Hippocampal formation (tissue), 2 donors: Measurements from ENCODE around the gene ZMYND12.
"Not testable (repeated sequence)": the region's sequence is repeated elsewhere in the genome, so short reads cannot be mapped to it uniquely, and the experiment has no call there.

Experiments
- DNase-seq, 2 donors: peaks; one replicate each; lab custom pipeline; 2025; lab: John Stamatoyannopoulos, UW

ZMYND12 gene, protein sequence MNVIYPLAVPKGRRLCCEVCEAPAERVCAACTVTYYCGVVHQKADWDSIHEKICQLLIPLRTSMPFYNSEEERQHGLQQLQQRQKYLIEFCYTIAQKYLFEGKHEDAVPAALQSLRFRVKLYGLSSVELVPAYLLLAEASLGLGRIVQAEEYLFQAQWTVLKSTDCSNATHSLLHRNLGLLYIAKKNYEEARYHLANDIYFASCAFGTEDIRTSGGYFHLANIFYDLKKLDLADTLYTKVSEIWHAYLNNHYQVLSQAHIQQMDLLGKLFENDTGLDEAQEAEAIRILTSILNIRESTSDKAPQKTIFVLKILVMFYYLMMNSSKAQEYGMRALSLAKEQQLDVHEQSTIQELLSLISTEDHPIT

DNA sequence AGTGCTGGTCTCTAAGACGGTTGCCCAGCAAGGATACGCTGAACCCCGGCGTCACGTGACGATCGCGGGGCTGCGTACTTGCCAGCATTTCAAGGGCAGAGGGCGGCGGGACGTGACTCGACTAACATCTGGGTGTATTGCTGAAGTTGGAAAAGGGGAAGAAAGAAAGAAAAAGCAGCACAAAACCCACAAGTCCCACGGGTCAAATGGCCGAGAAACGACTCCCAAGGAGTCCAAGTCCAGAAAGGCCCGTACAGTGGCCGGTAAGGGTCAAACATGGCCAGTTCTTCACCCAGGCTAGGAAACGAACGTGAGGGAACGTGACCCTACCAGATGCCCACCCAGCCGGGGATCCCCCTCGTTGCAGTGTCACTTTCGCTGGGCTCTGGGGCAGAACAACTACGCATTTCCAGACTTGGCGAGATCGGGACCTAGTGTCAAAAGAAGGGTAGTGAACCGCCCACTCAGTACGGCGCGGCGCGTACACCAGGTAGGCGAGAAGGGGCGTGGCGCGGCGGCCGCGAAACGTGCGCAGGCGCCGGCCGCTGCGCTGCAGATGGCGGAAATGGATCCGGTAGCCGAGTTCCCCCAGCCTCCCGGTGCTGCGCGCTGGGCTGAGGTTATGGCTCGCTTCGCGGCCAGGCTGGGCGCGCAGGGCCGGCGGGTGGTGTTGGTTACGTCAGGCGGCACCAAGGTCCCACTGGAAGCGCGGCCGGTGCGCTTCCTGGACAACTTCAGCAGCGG is at the start of gene ZMYND12, which contains the start of gene PPCS:
Gene ZMYND12 (minus strand): TSS at position 13 of the 744 bp plus-strand sequence. CDS start 25 bp downstream, outside the sequence.
Gene PPCS (plus strand): TSS at position 534 of the 744 bp plus-strand sequence. CDS start 23 bp downstream, at position 557.
- DNase-seq = peak; percentile 60 to 79

DNA sequence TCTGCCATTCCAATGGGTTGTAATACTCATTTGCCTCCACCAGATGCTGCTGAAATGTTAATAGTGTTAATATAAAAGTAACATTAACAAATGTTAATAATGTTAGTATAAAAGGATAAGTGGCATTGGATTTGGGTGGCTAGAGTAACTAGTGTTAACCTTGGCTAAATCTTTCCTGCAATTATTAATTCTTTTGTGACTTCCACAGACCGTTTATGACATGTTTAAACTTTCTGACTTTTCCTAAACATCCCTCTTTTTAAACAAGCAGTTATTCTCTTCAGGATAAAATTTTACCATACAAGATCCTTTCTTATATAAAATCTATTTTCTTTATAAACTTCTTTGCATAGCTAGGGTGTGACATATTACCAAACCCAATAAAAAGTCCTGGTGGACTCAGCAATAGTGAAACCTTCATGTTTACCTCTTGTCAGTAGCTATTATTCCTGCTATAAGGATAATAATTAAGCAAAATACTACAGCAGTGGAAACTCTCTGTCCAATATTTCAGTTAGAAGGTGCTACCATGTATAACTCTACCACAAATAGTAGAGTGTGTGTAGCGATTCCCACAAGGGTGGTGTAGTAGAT is 48.8 kb upstream of the ZMYND12 start:
- no peak for DNase-seq

DNA sequence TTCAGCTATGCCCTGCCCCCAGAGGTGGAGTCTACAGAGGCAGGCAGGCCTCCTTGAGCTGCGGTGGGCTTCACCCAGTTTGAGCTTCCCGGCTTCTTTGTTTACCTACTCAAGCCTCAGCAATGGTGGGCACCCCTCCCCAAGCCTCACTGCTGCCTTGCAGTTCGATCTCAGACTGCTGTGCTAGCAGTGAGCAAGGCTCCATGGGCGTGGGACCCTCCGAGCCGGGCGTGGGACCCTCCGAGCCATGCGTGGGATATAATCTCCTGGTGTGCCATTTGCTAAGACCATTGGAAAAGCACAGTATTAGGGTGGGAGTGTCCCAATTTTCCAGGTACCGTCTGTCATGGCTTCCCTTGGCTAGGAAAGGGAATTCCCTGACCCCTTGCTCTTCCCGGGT is 46.2 kb upstream of the ZMYND12 start:
- DNase-seq = not testable (repeated sequence)

DNA sequence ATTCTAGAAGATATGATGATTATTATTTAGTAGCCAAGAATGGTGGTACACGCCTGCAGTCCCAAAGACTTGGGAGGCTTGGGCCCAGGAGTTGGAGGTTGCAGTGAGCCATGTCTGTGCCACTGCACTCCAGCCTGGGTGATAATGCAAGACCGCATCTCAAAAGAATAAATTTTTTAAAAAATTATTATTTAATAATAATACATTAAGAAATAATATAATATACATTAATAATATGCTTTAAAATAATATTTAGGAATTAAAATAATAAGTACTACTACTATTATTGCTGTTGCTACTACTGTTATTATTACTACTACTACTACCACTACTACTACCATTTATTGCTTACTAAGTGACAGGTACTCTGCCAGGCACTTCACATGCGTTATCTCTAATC is 34.4 kb upstream of the ZMYND12 start:
- no peak for DNase-seq

DNA sequence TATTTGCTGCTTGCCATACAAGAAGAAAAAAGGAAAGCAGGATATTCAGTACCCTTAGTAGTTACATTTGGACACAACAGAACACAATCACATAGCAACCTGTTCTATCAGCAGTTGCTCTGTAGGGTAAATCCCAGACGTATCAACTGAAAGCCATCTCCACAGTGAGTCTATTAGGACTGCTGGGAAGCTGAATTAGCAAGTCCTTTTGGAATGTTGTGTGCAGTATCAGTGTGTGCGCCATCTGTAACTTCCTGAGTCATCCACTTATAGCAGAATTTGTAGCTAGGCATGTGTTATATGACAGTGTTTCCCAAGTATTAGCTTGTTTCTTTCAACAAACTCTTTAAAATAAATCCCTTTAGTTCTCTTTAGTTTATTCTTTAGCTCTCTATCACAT is 28.6 kb upstream of the ZMYND12 start:
- no peak for DNase-seq

DNA sequence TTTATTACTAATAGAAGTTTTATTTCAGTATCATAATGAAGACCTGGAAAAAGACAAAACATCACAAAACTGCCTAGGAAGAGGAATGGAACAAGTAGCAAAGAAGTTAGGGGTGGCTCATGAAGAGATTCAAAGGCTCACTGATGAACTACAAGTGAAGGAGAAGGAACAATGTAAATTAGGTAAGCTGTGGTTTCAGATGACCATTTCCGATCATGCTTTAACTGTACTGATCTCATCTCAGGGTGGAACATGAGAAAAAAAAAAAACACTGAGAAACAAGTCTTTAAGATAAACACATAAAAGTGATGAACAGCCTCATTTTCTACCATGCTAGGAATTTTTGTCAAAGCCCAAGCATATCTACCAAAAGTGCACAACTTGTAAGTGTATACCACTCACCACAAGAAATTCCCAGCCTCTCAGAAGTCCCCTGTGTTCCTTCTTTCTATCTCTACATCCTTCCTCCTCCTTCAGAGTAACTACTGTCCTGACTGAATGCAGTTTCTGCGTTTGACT is 26.9 kb upstream of the ZMYND12 start:
- no peak for DNase-seq

DNA sequence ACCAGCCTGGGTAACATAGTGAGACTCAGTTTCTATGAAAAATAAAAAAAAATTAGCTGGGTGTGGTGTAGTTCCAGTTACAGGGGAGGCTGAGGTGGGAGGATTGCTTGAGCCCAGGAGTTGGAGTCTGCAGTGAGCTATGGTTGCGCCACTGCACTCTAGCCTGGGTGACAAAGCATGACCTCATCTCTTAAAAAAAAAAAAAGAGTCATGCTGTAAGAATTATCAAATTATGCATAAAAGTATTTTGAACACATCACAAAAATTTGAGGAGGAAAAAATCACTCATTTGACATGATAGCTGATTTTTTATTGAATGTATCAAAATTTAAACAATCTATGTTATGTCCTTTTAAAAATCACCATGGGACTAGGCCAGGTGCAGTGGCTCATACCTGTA is 25.1 kb upstream of the ZMYND12 start:
- DNase-seq = no peak

DNA sequence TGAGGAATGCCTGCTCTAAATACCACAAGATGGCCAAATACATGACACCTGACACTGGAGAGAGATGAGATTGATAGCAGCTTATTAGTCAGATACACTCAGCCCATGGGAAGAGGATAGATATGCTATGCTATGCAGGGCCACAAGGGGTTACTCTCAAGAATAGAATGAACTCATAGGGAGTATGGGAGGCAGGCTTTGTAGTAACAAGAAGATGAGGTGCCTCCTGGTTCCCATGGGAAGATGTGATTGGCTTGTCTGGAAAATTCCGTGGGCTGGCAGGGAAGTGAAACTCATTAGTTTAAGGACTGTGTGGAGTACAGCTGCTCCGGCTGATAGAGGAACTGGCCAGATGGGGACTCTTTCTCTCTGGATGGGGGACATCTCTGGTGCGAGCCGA is 23.8 kb upstream of the ZMYND12 start:
- no peak for DNase-seq

DNA sequence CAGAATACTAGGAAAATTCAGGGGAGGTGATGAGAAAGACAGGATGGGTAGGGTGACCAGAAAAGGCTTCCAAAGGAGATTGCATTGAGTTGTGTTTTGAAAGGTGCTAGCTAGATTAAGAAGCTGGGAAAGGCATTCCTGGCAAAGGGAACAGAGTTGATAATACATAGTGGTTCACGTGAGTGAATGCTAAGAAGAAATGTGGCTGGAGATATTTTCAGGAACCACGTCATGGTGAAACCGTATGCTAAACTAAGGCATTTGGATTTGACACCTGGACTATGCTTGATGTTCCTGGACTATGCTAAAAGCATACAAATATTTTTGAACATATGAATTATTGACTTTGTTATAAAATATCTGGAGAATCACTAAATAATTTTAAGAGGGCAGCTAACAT is 22.0 kb upstream of the ZMYND12 start:
- no peak for DNase-seq

DNA sequence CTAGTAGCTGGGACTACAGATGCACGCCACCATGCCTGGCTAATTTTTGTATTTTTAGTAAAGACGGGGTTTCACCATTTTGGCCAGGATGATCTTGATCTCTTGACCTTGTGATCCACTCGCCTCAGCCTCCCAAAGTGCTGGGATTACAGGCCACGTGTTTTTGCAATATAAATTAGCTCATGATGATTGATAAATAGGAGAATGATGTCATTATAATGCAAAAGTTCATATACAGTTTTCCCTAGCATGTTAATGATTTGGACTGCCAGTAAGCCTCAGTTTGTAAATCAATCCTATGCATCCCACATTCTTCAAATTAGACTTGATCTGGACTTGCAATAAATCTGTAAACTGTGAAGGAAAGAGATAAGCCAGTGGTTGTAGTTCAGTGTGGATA is 21.5 kb upstream of the ZMYND12 start:
- not testable (repeated sequence) for DNase-seq

DNA sequence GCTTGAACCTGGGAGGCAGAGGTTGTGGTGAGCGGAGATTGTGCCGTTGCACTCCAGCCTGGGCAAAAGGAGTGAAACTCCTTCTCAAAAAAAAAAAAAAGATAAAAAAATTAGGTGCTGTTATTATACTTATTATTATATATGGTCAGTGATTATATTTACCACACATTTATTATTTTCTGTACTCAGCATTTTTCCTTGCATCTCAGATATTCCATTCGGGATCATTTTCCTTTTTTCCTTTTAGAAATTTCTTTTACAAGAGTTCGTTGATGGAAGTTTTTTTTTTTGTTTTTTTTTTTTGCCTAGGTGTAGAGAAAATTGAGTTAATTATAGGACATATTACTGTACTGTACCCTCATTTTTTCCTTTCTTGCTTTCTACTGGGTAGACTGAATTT is 20.8 kb upstream of the ZMYND12 start:
- no peak for DNase-seq

DNA sequence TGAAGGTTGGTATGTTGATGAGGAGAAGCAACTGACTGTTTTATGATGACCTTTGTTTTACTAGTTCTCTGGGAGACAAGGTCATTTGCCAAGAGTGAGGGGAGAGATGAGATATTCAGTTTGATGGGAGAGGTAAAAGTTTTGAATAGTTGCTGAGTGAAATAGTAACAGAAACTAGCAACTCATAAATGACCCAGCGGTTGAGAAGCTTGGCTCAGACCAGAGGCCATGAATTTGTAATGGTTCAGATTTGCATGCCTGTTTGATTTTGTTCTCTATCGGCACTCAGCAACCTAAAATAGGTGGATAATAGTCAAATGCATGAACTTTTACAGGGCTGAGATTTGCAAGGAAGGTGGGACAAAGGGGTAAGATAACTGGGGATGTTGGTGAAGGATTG is 13.9 kb upstream of the ZMYND12 start:
- DNase-seq = no peak

DNA sequence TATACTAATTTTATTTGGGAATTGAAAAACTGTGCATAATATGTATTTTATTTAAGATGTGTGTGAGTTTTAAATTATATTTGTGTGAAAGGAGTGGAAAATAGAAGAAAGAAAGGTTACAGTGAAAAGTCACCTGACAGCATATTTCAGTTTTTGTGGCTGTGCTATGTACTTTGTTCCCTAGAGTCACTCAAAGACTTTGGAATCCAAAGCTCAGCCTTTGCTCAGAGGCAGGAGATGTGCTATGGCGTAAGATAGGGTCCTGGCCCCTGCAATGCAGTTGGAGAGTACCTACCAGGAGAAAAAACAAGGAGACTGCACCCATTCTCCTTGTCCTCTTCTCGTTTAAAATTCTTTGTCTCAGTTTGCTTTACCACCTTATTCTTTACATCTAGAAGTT is 10.2 kb upstream of the ZMYND12 start:
- no peak for DNase-seq

DNA sequence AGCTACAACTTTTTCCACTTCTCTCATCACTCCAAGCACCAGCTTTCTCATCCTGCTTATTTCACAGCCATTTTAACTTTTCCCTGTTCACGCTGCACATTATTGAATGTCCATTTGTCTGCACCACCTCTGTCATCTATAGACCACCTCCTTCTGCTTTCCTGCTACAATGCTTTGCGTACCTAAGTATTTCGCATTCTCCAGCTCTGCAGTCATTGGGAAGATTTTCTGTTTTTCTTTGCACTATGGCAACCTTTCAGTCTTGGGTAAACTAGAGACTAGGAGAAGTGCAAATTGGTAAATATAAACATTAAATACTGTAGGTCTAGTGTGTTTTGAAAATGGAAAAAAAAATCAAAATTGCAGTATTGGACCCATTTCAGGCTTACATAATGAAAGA is 8.1 kb upstream of the ZMYND12 start:
- no peak for DNase-seq

DNA sequence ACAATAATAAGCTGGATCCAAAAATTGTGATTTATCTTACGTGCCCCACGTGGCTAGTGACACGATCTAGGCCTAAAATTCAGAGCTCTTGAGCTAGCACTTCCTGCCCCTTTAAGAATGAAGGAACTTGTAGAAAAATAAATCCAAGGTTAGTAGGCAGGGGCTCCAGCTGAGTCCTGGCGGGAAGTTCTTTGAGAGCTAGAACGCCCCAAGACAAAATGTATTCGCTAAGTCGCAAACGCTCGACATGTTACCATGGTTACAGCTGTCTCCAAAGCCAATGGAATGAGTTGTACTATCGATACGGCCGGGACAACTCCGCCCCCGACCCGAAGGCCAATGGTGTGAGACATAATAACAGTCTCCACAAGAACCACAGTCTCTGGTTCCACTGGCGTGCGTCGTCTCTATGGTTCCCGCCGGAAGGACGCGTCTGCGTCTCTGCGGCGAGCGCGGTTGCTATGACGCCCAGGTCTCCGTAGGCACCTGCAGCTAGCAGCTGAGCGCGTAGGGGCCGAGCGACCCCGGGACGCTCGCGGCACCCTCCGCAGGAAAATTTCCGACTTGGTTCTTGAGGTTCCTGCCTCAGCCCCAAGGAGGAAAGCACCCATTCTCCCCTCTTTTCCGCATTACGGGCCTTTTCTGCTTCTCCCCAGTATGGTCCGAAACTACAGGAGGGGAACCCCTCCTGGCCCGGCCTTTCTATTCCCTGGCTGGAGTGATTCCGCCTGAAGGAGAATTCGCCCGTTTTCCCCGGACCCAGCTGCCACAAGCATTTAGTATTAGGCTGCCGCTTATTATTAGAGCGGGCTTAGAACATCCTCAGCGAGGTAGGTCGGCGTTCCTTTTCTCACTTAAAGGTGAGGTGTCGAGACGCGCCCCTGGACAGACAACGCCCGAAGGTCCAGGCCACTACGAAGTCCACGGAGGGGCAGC is 7.3 kb upstream of the ZMYND12 start, which contains the start of gene CCDC30:
Gene CCDC30 (plus strand): TSS at position 459 of the 936 bp plus-strand sequence. CDS start 17,266 bp downstream, outside the sequence.
- DNase-seq = peak; percentile 81 to 91

DNA sequence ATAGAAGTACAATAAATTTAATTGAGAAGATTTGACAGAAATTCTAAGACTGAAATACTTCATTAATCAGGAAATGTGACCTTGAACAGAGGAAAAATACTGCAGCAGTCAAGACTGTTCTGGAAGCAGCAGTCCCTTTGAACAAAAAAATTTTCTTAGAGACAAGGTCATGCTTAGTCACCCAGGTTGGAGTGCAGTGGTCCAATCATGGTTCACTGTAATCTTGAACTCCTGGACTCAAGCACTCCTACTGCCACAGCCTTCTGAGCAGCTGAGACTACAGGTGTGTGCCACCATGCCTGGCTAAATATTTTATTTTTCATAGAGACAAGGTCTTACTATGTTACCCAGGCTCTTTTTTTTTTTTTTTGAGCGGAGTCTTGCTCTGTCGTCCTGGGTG is 5.4 kb upstream of the ZMYND12 start:
- no peak for DNase-seq

DNA sequence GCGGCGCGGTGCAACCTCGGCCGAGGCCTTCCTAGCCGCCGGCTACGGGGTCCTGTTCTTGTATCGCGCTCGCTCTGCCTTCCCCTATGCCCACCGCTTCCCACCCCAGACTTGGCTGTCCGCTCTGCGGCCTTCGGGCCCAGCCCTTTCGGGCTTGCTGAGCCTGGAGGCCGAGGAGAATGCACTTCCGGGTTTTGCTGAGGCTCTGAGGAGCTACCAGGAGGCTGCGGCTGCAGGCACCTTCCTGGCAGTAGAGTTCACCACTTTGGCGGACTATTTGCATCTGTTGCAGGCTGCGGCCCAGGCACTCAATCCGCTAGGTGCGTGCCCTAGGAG is 900 bp upstream of the ZMYND12 start:
- DNase-seq = peak in 1 of 2 donors; percentile 31

DNA sequence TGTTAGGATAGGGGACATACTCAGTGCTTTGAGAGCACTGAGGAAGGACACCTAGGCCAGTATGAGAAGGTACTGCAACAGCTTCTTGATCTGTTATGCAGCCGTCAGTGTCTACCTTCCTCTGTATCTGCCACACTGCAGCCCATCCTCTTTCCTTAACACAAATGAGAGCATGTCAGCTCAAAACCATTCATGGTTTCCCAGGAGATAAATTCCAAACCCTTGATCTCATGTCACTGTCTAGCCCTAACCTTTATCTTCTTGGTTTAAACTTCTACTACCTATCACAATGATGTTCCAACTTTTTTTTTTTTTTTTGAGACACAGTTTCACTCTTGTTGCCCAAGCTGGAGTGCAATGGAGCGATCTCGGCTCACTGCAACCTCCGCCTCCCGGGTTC is 1.4 kb downstream of the ZMYND12 start:
- DNase-seq = no peak

DNA sequence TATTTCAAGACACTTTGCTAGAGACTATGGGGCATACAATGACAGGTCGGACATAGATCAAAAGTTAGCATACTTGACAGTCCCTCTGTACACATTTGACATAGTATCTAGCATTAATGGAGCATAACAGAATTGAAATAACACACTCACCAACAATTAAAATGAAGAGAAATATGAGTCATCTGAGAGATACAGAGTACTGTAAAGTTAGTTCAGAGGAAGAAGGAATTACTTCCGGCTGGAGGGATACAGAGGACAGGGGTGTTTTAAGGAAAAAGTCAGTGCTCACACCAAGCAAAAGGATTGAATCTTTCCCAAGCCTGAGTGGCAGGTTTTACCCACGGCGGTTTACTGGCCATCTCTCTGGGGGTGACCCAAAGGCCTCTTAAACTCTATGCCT is 2.4 kb downstream of the ZMYND12 start:
- DNase-seq = no peak

DNA sequence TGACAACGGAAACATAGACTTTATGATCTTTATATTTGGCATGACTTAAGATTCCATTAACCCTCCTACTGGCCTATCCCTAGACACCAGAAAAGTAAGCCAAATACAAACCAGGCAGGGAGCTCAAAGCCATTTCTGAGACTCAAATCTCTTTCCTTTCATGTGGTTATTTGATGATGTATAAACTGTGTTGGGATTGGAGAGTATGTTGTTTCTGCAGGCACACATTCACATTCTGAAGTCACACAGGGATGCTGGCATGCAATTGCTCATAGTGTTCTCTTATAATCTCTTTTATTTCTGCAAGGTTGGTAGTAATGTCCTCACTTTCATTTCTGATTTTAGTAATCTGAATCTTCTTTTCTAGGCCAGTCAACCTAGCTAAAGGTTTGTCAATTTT is 5.8 kb downstream of the ZMYND12 start:
- no peak for DNase-seq

DNA sequence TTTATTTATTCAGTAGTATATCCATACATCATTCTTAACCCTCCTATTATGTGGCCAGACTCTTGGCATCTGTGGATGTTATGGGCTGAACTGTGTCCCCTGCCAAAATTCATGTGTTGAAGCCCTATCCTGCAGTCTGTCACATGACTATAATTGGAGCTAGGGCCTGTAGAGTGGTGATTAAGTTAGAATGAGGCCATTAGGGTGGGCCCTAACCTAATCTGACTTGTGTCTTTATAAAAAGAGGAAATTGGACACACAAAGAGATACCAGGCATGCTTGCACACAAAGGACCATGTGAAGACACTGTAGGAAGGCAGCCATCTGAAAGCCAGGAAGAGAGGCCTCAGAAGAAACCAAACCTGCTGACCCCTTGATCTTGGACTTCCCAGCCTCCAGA is 6.6 kb downstream of the ZMYND12 start:
- no peak for DNase-seq

DNA sequence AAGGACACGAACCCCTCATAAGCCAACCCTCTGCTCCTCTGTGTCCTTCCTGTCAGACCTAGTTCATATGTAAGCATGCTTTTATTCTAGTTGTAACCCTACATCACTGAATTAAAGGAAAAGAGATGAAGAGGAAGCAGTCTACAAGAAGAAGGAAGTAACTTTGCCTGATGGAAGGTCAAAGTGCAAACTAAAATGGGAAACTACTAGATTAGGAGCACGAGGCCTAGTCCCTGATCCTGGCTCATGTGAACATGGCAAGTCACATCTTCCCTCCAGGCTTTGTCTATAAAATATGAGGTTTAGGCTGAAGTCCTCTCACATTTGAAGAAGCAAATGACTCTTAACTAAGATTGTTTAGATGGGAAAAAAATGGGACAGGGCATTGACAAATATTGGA is 13.2 kb downstream of the ZMYND12 start:
- no peak for DNase-seq
